SU-DHL-6 (cell line): ENCODE measurements around the gene BANF2.

Experiments used
- H2AFZ ChIP-seq: fragments of 200-600 bp; sonication (generic); 2 replicates; pipeline ENCODE4 v1.6.1; 2014; ENCODE audit warnings: low read depth, mild to moderate bottlenecking, moderate library complexity, mixed read lengths, antibody characterized with exemption, low read length; ENCODE audit not compliant: severe bottlenecking
- H3F3A ChIP-seq: fragments of 200-600 bp; shearing (Covaris generic); 2 replicates; pipeline ENCODE4 v1.6.0; 2016; ENCODE audit warnings: antibody characterized with exemption, mild to moderate bottlenecking; ENCODE audit not compliant: insufficient read depth
- H3K27ac ChIP-seq: fragments of 200-600 bp; sonication (generic); 2 replicates; pipeline ENCODE4 v1.5.1; 2016; ENCODE audit warnings: low read depth, mild to moderate bottlenecking, low read length, moderate library complexity, mixed read lengths
- H3K27me3 ChIP-seq: fragments of 200-600 bp; sonication (generic), shearing (Covaris generic); 2 replicates; pipeline ENCODE4 v1.6.0; 2014; ENCODE audit warnings: mild to moderate bottlenecking, low read length
- H3K36me3 ChIP-seq: fragments of 200-600 bp; sonication (generic); 2 replicates; pipeline ENCODE4 v1.6.1; 2014; ENCODE audit warnings: mild to moderate bottlenecking, low read length, mixed read lengths
- H3K4me2 ChIP-seq: fragments of 300-600, 200-600 bp; shearing (Covaris generic), sonication (generic); 2 replicates; pipeline ENCODE4 v1.6.0; 2014; ENCODE audit warnings: low read length, low read depth, mild to moderate bottlenecking; ENCODE audit not compliant: poor library complexity, severe bottlenecking
- H3K4me3 ChIP-seq: fragments of 200-600 bp; sonication (generic); 2 replicates; pipeline ENCODE4 v1.5.1; 2014; ENCODE audit warnings: antibody characterized with exemption, low read length, mild to moderate bottlenecking, mixed read lengths; ENCODE audit not compliant: insufficient read depth, poor library complexity, severe bottlenecking
- H3K79me2 ChIP-seq: fragments of 200-600 bp; sonication (generic); 2 replicates; pipeline ENCODE4 v1.6.1; 2014; ENCODE audit warnings: mild to moderate bottlenecking, low read length, moderate library complexity; ENCODE audit not compliant: insufficient read depth
- H3K9ac ChIP-seq: fragments of 200-600 bp; sonication (generic); 2 replicates; pipeline ENCODE4 v1.7.0; 2014; ENCODE audit warnings: mild to moderate bottlenecking, low read length
- H3K9me2 ChIP-seq: fragments of 200-600 bp; sonication (generic); replicated peaks from 2 replicates; pipeline ENCODE4 v1.6.1; 2014; ENCODE audit warnings: low read length; ENCODE audit not compliant: insufficient read depth
- H3K9me3 ChIP-seq: fragments of 200-600 bp; sonication (generic); 2 replicates; pipeline ENCODE4 v1.6.1; 2014; ENCODE audit warnings: low read length, mixed read lengths; ENCODE audit not compliant: insufficient read depth
- H4K20me1 ChIP-seq: fragments of 200-600 bp; sonication (generic); 2 replicates; pipeline ENCODE4 v1.6.1; 2014; ENCODE audit warnings: low read depth, mild to moderate bottlenecking, antibody characterized with exemption, low read length, moderate library complexity, mixed read lengths
- CTCF ChIP-seq: fragments of 200-600 bp; sonication (generic); IDR thresholded peaks from one replicate; pipeline ENCODE4 v1.5.1; 2017; ENCODE audit warnings: antibody characterized with exemption, mild to moderate bottlenecking, low read length, moderate library complexity; ENCODE audit not compliant: insufficient read depth, poor library complexity, severe bottlenecking
- EZH2phosphoT487 ChIP-seq: fragments of 200-600 bp; sonication (generic), shearing (Covaris generic); conservative IDR thresholded peaks from 2 replicates; pipeline ENCODE4 v1.6.1; 2018; ENCODE audit warnings: mild to moderate bottlenecking, antibody characterized with exemption, low read length, moderate library complexity, mixed read lengths

BANF2 gene

GRCh38 chr20:17721802-17722486, 22.2 kb downstream of the BANF2 start:
- no peak overlapping the region for H3K4me3 ChIP-seq
- no peak overlapping the region for H3K4me2 ChIP-seq

GRCh38 chr20:17722493-17723300, 22.9 kb downstream of the BANF2 start:
- Histone ChIP-seq H3K79me2 (no peaks in the 10 kb centered on the region), H3K9me3 (no peaks in the 10 kb centered on the region), H3K4me3 (no peak overlapping the region), H4K20me1 (no peaks in the 10 kb centered on the region), H3K9ac (no peak overlapping the region), H3K36me3 (no peaks in the 10 kb centered on the region), H3F3A (no peaks in the 10 kb centered on the region), H3K9me2 (no peaks in the 10 kb centered on the region), H3K27me3 (no peaks in the 10 kb centered on the region), H2AFZ (no peak overlapping the region), H3K4me2 (no peak overlapping the region), H3K27ac (no peak overlapping the region)
- no peak for TF ChIP-seq CTCF
- TF ChIP-seq EZH2phosphoT487 = no peak

More at GRCh38 chr20:17721802-17722486, 22.2 kb downstream of the BANF2 start:
- H2AFZ ChIP-seq = no peak overlapping the region
- no peaks in the 10 kb centered on the region for H3K79me2 ChIP-seq
- no peaks in the 10 kb centered on the region for H4K20me1 ChIP-seq
- H3F3A ChIP-seq = no peaks in the 10 kb centered on the region
- H3K9me3 ChIP-seq = no peaks in the 10 kb centered on the region
- no peaks in the 10 kb centered on the region for H3K9me2 ChIP-seq
- TF ChIP-seq EZH2phosphoT487 (no peak), CTCF (no peak)
- H3K9ac ChIP-seq = no peak overlapping the region
- H3K27me3 ChIP-seq = no peaks in the 10 kb centered on the region
- no peak overlapping the region for H3K27ac ChIP-seq
- H3K36me3 ChIP-seq = no peaks in the 10 kb centered on the region

GRCh38 chr20:17723301-17723691, 23.5 kb downstream of the BANF2 start:
- no peak for TF ChIP-seq CTCF
- no peak for TF ChIP-seq EZH2phosphoT487
- no peaks in the 10 kb centered on the region for H3K36me3 ChIP-seq
- no peak overlapping the region for H3K27ac ChIP-seq
- no peak overlapping the region for H2AFZ ChIP-seq
- no peaks in the 10 kb centered on the region for H4K20me1 ChIP-seq
- H3K27me3 ChIP-seq = no peaks in the 10 kb centered on the region
- H3F3A ChIP-seq = no peaks in the 10 kb centered on the region
- H3K9me2 ChIP-seq = no peaks in the 10 kb centered on the region
- H3K9ac ChIP-seq = no peak overlapping the region
- H3K4me3 ChIP-seq = no peak overlapping the region
- no peak overlapping the region for H3K4me2 ChIP-seq
- no peaks in the 10 kb centered on the region for H3K79me2 ChIP-seq
- H3K9me3 ChIP-seq = no peaks in the 10 kb centered on the region
